PFSK-1 (cell line): ENCODE results near the gene ITK.

ENCODE experiments used
- FOXP2 ChIP-seq: optimal IDR thresholded peaks from 2 replicates; pipeline ENCODE3; 2011; ENCODE audit warnings: borderline replicate concordance, control low read depth, inconsistent platforms; ENCODE audit not compliant: insufficient read depth; ENCODE audit errors: extremely low read length, extremely low read depth
- POLR2AphosphoS5 ChIP-seq: IDR thresholded peaks from 2 replicates; pipeline ENCODE4 v1.6.1; 2012; ENCODE audit warnings: low read depth, mild to moderate bottlenecking, control low read depth, low read length, moderate library complexity
- REST ChIP-seq, 2 experiments: IDR thresholded peaks; 2 replicates each; pipeline versions ENCODE4 v1.6.1 to v1.8.0; 2011 to 2012; ENCODE audit warnings: low read depth in 2 of 2, low read length in 2 of 2, control low read depth in 1 of 2, inconsistent platforms in 1 of 2, mild to moderate bottlenecking in 1 of 2, moderate library complexity in 1 of 2; ENCODE audit not compliant: insufficient read depth in 1 of 2
- SIN3A ChIP-seq: IDR thresholded peaks from 2 replicates; pipeline ENCODE4 v1.6.1; 2012; ENCODE audit warnings: mild to moderate bottlenecking, low read length, moderate library complexity, borderline replicate concordance; ENCODE audit not compliant: insufficient read depth
- TAF1 ChIP-seq: IDR thresholded peaks from 2 replicates; pipeline ENCODE4 v1.6.1; 2012; ENCODE audit warnings: low read length, control low read depth, borderline replicate concordance; ENCODE audit not compliant: insufficient read depth

Gene ITK

GRCh38 chr5:157267761-157268480 is 87.3 kb downstream of the ITK start:
- TF ChIP-seq TAF1: no peak
- no peak for TF ChIP-seq SIN3A
- no peak for TF ChIP-seq FOXP2
- TF ChIP-seq POLR2AphosphoS5: no peak
- no peak for TF ChIP-seq REST (IDR thresholded peaks at IDR 0.05; ENCODE audit: insufficient read depth in 1 of 2, low read depth in 2 of 2, low read length in 2 of 2)

GRCh38 chr5:157269165-157269671 is 88.6 kb downstream of the ITK start:
- TF ChIP-seq TAF1 (no peak), REST (IDR thresholded peaks at IDR 0.05; ENCODE audit: insufficient read depth in 1 of 2, low read depth in 2 of 2, low read length in 2 of 2) (no peak), FOXP2 (no peak), SIN3A (no peak), POLR2AphosphoS5 (no peak)

GRCh38 chr5:157269761-157270272 is 89.2 kb downstream of the ITK start:
- TF ChIP-seq REST (IDR thresholded peaks at IDR 0.05; ENCODE audit: insufficient read depth in 1 of 2, low read depth in 2 of 2, low read length in 2 of 2) (no peak), POLR2AphosphoS5 (no peak), FOXP2 (no peak), SIN3A (no peak), TAF1 (no peak)

- TF ChIP-seq TAF1: no peak
- TF ChIP-seq SIN3A: no peak
- no peak for TF ChIP-seq FOXP2
- TF ChIP-seq POLR2AphosphoS5: no peak
- TF ChIP-seq REST (IDR thresholded peaks at IDR 0.05; ENCODE audit: insufficient read depth in 1 of 2, low read depth in 2 of 2, low read length in 2 of 2): no peak
These were observed 90.1 kb downstream of the ITK start for GRCh38 chr5:157270771-157271170.

GRCh38 chr5:157271740-157272271 is 91.2 kb downstream of the ITK start:
- no peak for TF ChIP-seq POLR2AphosphoS5
- TF ChIP-seq SIN3A: no peak
- no peak for TF ChIP-seq TAF1
- TF ChIP-seq FOXP2: no peak
- TF ChIP-seq REST (IDR thresholded peaks at IDR 0.05; ENCODE audit: insufficient read depth in 1 of 2, low read depth in 2 of 2, low read length in 2 of 2): no peak
